Activated T-helper 9 cell treated with anti-CD3 and anti-CD28 coated beads, Interleukin-2, amount 50 U/mL, for 16 hours (primary cell): ENCODE measurements around the gene SETD1B.
"Not testable (repeated sequence)": the region's sequence is repeated elsewhere in the genome, so short reads cannot be mapped to it uniquely, and the experiment has no call there.

Experiments used
- DNase-seq: peaks from one replicate; pipeline ENCODE4 v3.0.0-alpha.2; 2020; ENCODE audit warnings: low read depth

SETD1B gene

DNA sequence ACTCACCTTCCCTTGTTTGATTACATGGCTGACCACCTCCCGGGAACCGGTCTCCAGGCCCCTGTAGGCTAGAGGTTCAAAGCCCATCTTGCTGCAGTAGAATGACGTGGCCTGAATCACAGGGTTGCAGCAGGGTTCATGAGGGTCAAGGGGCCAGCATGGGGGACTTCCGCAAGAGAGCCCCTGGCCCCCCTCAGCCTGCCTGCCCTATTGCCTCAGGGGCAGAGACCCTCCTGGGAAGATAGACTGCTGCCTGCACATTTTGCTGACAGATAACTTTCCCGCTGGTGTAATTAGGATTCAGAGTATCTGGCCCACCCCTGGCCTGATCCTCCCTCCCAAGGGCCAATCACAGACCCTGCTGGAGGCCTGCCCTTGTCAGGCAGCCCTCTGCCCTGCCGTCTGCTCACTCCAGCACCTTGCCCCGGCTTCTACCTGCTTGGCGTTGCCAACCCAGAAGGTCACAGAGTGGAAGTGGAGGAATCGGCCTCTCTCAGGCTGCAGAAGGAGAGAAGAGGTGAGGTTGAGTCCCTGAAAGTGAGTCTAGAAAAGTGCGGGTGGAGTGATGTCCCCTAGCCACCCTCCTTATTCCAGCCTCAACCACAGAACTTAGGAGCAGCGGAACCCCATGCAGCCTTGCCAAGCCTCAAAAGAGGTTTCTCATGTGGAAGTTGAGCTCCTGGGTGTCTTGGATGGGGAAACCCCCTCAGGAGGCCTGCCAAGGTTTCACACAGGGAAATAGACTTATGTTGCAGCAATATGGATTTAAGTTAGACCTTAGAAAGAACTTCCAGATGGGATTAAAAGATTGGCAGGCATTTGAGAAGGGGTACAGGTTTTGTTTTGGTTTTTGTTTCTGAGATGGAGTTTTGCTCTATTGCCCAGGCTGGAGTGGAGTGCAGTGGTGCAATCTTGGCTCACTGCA, 53.8 kb downstream of the SETD1B start:
- DNase-seq, result no peak

DNA sequence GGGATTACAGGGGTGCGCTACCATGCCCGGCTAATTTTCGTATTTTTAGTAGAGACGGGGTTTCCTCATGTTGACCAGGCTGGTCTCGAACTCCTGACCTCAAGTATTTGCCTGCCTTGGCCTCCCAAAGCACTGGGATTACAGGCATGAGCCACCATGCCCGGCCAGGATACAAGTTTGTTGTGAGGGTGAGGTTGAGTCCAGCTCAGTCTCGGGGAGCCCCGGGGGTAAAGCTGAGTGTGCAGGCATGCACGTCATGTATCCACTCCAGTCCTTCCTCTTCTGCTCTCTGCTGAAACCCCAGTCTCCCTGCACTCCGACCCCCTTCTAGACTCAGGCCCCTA, 54.5 kb downstream of the SETD1B start:
- DNase-seq, result no peak

GRCh38 chr12:121858662-121859572, 55.1 kb downstream of the SETD1B start, which contains the start of gene HPD:
TSS of gene HPD (minus strand) at chr12:121858859. CDS start at chr12:121858823, 36 bp downstream.
- DNase-seq, result no peak

DNA sequence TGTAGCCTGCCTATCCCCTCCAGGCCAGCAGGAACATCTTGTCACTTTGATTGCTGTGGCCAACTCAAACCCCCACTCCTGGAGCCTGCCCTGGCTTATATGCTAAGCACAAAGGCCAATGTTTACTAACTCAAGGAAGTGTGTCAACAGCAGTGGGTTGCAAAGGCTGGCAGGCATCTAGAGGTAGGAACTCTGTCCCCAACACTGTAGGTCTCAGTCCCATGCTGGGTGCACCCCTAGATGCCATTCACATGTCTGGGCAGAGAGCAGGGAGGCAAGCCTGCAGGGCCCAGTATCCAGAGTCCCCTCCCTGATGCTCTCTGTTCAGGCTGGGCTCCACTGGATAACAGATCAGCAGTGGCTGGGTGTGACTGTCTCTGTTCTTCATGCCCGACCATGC, 56.4 kb downstream of the SETD1B start:
- no peak for DNase-seq

- not testable (repeated sequence) for DNase-seq
Measured at GRCh38 chr12:121860699-121861098, 56.9 kb downstream of the SETD1B start.

- DNase-seq, result no peak
Measured at GRCh38 chr12:121861636-121862254, 57.9 kb downstream of the SETD1B start.

- DNase-seq, result no peak
Measured at GRCh38 chr12:121866331-121866730, 62.5 kb downstream of the SETD1B start.

DNA sequence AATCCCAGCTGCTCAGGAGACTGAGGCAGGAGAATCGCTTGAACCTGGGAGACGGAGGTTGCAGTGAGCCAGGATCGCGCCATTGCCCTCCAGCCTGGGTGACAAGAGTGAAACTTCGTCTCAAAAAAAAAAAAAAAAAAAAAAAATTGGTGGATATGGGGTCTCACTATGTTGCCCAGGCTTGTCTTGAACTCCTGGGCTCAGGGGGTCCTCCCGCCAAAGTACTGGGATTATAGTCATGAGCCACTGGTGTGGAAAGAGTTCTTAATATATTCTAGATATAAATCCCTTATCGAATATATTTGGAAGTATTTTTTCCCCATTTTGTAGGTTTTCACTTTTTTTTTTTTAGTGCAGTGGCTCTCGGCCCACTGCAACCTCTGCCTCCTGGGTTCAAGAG, 65.4 kb downstream of the SETD1B start:
- not testable (repeated sequence) for DNase-seq

DNA sequence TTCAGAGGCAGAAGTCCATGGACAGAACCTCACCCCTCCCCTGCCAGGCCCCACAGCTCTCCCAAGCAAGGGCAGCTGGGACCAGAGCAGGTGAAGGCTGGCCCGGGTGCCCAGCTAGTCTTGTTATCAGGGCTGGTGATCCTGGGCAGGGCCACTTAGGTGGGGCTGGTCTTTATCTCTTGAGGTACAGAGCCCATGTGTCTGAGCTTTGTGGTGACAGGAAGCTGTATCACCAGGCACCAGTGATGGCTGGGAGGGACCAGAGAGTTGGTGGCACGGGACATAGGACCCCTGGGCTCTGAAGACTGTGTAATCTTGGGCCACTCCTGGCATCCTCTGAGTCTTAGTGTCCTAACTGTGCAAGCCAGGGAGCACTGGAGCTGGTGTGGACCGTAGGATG, 67.7 kb downstream of the SETD1B start:
- no peak for DNase-seq

DNA sequence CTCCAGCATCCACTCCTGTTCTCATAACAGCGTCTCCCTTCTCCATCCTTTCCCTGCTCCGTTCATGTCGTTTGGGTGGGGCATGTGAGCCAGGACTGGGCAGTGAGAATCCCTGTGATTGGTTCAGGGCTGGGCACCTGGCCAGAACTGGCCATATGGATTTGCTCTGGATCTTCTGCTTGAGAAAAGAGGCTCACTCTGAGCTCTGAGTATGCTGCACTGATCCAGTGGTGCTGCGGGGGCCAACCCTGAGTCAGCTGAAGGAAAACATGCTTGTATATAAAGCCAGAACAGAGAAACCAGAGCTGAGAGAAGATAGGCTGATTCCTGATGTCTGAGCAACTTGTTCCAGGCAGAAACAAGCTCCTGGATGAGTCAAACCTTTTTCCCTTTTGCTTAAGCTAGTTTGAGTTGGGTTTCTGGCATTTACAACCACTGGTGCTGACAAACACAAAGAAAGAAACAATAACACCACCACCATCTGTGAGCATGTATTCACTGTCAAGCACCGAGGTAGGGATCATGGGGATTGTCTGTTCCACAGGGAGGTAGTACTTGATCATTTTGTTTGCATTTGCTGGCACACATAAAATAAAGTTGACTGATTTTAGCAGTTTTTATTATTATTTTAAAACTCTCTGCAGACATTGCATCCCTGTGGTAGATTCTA, 68.9 kb downstream of the SETD1B start:
- DNase-seq, result no peak

DNA sequence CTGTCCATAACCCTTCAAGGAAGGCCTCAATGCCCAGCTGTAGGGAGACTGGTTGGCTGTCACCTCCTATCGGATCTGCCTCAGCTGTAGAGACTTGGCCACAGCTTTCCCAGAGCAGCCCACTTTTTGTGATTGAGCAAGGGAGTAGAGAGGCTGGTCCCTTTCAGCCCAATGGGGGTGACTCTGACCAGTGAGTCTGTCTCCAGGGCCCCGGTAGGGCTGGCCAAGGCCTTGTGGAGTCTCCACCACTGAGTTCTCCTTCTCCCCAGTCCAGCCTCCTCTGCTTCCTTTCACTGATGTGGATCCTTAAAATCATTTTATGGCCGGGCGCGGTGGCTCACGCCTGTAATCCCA, 69.4 kb downstream of the SETD1B start:
- no peak for DNase-seq

DNA sequence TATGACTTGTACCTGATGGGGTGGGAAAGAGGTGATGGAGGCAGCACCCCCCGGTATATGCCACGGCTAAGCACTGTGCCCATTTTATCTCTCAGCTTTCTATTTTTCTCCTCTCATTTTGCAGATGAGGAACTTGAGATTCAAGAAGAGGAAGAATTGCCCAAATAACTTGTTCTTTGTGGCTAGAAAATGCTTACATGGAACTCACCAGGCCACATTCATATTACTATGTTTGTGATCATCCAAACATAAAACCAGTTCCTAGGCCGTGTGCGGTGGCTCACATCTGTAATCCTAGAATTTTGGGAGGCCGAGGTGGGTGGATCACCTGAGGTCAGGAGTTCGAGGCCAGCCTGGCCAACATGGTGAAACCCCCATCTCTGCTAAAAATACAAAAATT, 70.3 kb downstream of the SETD1B start:
- no peak for DNase-seq

- no peak for DNase-seq
Measured at GRCh38 chr12:121875582-121875981, 71.8 kb downstream of the SETD1B start.

GRCh38 chr12:121876080-121876447, 72.3 kb downstream of the SETD1B start:
- DNase-seq, result not testable (repeated sequence)
